ENCODE measurements around the gene FARSA. TPM values are rescaled to one million over a fixed set of nuclear protein-coding genes. Genes with fewer than 3 reads are reported as not detected.

Gene FARSA
- total and polyA plus RNA-seq, 2 of the 13 experiments (the other 11 are each of a cell fraction or from before 2014, with no cell fraction given), result 25.9 to 72.0 TPM

DNA sequence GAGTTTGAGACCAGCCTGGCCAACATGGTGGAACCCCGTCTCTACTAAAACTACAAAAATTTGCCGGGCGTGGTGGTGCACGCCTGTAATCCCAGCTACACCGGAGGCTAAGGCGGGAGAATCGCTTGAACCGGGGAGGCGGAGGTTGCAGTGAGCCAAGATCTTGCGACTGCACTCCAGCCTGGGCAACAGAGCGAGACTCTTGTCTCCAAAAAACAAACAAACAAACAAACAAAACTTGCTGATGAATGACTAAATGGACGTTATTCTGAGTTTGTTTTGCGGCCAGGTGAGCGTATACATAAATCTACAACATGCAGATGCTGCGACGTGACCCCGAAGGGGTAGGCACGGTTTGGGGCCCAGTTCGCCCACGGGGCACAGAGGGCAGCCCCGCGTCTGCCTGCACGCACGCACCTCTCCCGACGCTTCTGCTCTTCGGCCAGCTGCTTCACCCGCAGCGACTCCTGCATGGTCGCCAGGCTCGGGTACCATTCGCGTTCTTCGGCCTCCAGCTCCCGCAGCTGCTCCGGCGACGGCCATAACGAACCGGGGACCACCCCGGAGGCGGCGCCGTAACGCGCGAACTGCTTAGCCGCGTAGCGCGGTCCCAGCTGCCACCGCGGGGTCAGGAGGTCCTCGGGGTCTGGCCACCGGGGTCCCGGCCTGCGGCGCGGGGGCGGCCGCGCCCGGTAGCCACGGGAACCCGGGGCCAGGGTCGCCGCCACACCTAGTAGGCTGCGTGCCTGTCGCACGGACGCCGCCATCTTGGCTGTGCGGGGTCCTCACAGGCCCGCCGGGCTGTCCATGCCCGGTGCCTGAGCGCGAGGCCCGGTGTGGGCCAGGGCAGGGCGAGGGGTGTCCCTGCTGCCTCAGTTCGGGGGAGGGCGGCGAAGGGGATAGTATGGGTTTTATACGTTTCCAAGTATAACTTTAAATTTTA, 23.2 kb upstream of the FARSA start, which contains the start of gene GADD45GIP1 (continued):
- no peak for TF ChIP-seq ZNF724P (CRISPR knock-in tag; IDR thresholded peaks at IDR 0.05; ENCODE audit: borderline replicate concordance)
- no peak for TF ChIP-seq ZNF530 (CRISPR knock-in tag; IDR thresholded peaks at IDR 0.05; ENCODE audit: low read depth)
- no peak for TF ChIP-seq NCOR1 (IDR thresholded peaks at IDR 0.05; ENCODE audit: borderline replicate concordance, low read length)
- TF ChIP-seq ZFAT (CRISPR knock-in tag; conservative IDR thresholded peaks at IDR 0.05), result no peak
- TF ChIP-seq, protein P1, sequence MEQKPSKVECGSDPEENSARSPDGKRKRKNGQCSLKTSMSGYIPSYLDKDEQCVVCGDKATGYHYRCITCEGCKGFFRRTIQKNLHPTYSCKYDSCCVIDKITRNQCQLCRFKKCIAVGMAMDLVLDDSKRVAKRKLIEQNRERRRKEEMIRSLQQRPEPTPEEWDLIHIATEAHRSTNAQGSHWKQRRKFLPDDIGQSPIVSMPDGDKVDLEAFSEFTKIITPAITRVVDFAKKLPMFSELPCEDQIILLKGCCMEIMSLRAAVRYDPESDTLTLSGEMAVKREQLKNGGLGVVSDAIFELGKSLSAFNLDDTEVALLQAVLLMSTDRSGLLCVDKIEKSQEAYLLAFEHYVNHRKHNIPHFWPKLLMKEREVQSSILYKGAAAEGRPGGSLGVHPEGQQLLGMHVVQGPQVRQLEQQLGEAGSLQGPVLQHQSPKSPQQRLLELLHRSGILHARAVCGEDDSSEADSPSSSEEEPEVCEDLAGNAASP (CRISPR knock-in tag; IDR thresholded peaks at IDR 0.05; ENCODE audit: borderline replicate concordance), result no peak
- TF ChIP-seq ARNT2 (CRISPR knock-in tag; IDR thresholded peaks at IDR 0.05; ENCODE audit: low read depth), result no peak; the same call in 1 of the 2 replicates
- 0 out of 2 replicates have a peak, but pooled peaks have one; percentile 13 for TF ChIP-seq CBFB (CRISPR knock-in tag; IDR thresholded peaks at IDR 0.05)
- TF ChIP-seq ERF (CRISPR knock-in tag; IDR thresholded peaks at IDR 0.05), result no peak
- TF ChIP-seq ZNF234 (CRISPR knock-in tag; conservative IDR thresholded peaks at IDR 0.05), result peak; percentile 88
- TF ChIP-seq ZNF333 (CRISPR knock-in tag; IDR thresholded peaks at IDR 0.05; ENCODE audit: borderline replicate concordance), result no peak
- TF ChIP-seq CC2D1A (CRISPR knock-in tag; IDR thresholded peaks at IDR 0.05), result no peak
- no peak; a peak in 1 of 4 replicates for TF ChIP-seq EP300 (IDR thresholded peaks at IDR 0.05; ENCODE audit: low read depth in 2 of 2, low read length in 2 of 2)
- TF ChIP-seq EP300 (CRISPR knock-in tag; IDR thresholded peaks at IDR 0.05; ENCODE audit: borderline replicate concordance), result no peak
- TF ChIP-seq, protein P2, sequence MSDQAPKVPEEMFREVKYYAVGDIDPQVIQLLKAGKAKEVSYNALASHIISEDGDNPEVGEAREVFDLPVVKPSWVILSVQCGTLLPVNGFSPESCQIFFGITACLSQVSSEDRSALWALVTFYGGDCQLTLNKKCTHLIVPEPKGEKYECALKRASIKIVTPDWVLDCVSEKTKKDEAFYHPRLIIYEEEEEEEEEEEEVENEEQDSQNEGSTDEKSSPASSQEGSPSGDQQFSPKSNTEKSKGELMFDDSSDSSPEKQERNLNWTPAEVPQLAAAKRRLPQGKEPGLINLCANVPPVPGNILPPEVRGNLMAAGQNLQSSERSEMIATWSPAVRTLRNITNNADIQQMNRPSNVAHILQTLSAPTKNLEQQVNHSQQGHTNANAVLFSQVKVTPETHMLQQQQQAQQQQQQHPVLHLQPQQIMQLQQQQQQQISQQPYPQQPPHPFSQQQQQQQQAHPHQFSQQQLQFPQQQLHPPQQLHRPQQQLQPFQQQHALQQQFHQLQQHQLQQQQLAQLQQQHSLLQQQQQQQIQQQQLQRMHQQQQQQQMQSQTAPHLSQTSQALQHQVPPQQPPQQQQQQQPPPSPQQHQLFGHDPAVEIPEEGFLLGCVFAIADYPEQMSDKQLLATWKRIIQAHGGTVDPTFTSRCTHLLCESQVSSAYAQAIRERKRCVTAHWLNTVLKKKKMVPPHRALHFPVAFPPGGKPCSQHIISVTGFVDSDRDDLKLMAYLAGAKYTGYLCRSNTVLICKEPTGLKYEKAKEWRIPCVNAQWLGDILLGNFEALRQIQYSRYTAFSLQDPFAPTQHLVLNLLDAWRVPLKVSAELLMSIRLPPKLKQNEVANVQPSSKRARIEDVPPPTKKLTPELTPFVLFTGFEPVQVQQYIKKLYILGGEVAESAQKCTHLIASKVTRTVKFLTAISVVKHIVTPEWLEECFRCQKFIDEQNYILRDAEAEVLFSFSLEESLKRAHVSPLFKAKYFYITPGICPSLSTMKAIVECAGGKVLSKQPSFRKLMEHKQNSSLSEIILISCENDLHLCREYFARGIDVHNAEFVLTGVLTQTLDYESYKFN (CRISPR knock-in tag; conservative IDR thresholded peaks at IDR 0.05), result no peak
- TF ChIP-seq ZNF556 (CRISPR knock-in tag; IDR thresholded peaks at IDR 0.05; ENCODE audit: borderline replicate concordance), result no peak; the same call in 1 of the 2 replicates
- TF ChIP-seq, protein P3, sequence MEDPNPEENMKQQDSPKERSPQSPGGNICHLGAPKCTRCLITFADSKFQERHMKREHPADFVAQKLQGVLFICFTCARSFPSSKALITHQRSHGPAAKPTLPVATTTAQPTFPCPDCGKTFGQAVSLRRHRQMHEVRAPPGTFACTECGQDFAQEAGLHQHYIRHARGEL (CRISPR knock-in tag; IDR thresholded peaks at IDR 0.05), result no peak
- TF ChIP-seq REPIN1 (CRISPR knock-in tag; IDR thresholded peaks at IDR 0.05; ENCODE audit: borderline replicate concordance, low read depth), result no peak; the same call in 1 of the 2 replicates
- TF ChIP-seq RBFOX2 (IDR thresholded peaks at IDR 0.05; ENCODE audit: low read depth, low read length), result peak; percentile 98
- peak; percentile 56; the same call in 1 of the 2 replicates for TF ChIP-seq ZNF777 (CRISPR knock-in tag; IDR thresholded peaks at IDR 0.05)
- TF ChIP-seq, protein P4, sequence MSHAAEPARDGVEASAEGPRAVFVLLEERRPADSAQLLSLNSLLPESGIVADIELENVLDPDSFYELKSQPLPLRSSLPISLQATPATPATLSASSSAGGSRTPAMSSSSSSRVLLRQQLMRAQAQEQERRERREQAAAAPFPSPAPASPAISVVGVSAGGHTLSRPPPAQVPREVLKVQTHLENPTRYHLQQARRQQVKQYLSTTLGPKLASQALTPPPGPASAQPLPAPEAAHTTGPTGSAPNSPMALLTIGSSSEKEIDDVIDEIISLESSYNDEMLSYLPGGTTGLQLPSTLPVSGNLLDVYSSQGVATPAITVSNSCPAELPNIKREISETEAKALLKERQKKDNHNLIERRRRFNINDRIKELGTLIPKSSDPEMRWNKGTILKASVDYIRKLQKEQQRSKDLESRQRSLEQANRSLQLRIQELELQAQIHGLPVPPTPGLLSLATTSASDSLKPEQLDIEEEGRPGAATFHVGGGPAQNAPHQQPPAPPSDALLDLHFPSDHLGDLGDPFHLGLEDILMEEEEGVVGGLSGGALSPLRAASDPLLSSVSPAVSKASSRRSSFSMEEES (CRISPR knock-in tag; IDR thresholded peaks at IDR 0.05), result peak; percentile 30; the same call in 1 of the 2 replicates

All from HepG2 (cell line).